Esophagus muscularis mucosa (tissue), 4 donors: ENCODE measurements around the gene ATG12.

Experiments used
- EP300 ChIP-seq: sonication (generic); formaldehyde crosslinking; IDR thresholded peaks from one replicate; pipeline ENCODE4 v1.6.1; 2017; ENCODE audit warnings: antibody characterized with exemption
- POLR2A ChIP-seq: fragments of 450-650 bp; IDR thresholded peaks from one replicate; pipeline ENCODE4 v1.6.1; 2017; ENCODE audit warnings: antibody characterized with exemption, moderate library complexity, mild to moderate bottlenecking, low read depth
- POLR2AphosphoS5 ChIP-seq, 2 donors: sonication (generic); formaldehyde crosslinking; IDR thresholded peaks; one replicate each; pipeline ENCODE4 v1.6.1; 2017; ENCODE audit warnings: antibody characterized with exemption in 2 of 2
- TF ChIP-seq, protein P1 (sequence below), 3 experiments: fragments of 200-600 bp in 2 of 3; fragments of 450-650 bp in 1 of 3; sonication (generic) in 2 of 3; IDR thresholded peaks; one replicate each; pipeline ENCODE4 v1.5.1; 2017 to 2019; ENCODE audit warnings: antibody characterized with exemption in 3 of 3, mild to moderate bottlenecking in 2 of 3, moderate library complexity in 1 of 3

DNA sequence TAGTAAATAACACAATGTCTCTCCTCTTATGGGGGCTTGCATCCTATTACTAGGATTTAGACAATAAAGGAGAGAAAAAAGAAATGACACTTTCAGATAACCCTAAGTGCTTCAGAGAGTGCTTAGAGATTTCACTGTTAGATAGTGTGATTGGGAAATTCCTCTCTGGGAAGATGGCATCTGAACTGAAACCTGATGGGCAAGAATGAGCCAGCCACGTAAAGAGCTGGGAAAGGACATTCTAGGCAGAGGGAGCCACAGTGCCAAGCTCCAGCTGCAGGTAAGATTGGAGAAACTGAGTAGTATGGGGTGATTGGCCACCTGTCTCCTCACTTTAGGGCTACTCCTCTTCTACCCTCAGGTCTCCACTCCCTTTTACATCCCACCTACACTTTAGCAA lies 39.4 kb downstream of the ATG12 start:
- TF ChIP-seq, protein P1, sequence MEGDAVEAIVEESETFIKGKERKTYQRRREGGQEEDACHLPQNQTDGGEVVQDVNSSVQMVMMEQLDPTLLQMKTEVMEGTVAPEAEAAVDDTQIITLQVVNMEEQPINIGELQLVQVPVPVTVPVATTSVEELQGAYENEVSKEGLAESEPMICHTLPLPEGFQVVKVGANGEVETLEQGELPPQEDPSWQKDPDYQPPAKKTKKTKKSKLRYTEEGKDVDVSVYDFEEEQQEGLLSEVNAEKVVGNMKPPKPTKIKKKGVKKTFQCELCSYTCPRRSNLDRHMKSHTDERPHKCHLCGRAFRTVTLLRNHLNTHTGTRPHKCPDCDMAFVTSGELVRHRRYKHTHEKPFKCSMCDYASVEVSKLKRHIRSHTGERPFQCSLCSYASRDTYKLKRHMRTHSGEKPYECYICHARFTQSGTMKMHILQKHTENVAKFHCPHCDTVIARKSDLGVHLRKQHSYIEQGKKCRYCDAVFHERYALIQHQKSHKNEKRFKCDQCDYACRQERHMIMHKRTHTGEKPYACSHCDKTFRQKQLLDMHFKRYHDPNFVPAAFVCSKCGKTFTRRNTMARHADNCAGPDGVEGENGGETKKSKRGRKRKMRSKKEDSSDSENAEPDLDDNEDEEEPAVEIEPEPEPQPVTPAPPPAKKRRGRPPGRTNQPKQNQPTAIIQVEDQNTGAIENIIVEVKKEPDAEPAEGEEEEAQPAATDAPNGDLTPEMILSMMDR (IDR thresholded peaks at IDR 0.05), result no peak
- TF ChIP-seq EP300 (no peak), POLR2A (no peak), POLR2AphosphoS5 (IDR thresholded peaks at IDR 0.05) (no peak)
